GM23338 (cell line): ENCODE measurements around the gene GPR87. TPM values are rescaled to one million over a fixed set of nuclear protein-coding genes. Genes with fewer than 3 reads are reported as not detected.

Experiments
- ATAC-seq: fragments of 200-7000 bp; cut with Tn5 transposase; 3 replicates; pipeline ENCODE4 v1.9.1; 2020
- DNase-seq: peaks from one replicate; pipeline ENCODE4 v3.0.0-alpha.2; 2015; ENCODE audit warnings: low spot score
- H2AFZ ChIP-seq: fragments of 200-600 bp; sonication (generic); 2 replicates; pipeline ENCODE4 v1.8.0; 2016; ENCODE audit warnings: antibody characterized with exemption, mild to moderate bottlenecking, moderate library complexity
- H3F3A ChIP-seq: fragments of 200-600 bp; sonication (generic); replicated peaks from 2 replicates; pipeline ENCODE4 v1.8.0; 2017; ENCODE audit warnings: antibody characterized with exemption, mixed run types, low read depth
- H3K27ac ChIP-seq: fragments of 200-600 bp; sonication (generic); 2 replicates; pipeline ENCODE4 v1.6.1; 2016; ENCODE audit warnings: low read depth
- H3K27me3 ChIP-seq: fragments of 200-600 bp; sonication (generic); 2 replicates; pipeline ENCODE4 v1.8.0; 2016; ENCODE audit warnings: mild to moderate bottlenecking, mixed run types, moderate library complexity; ENCODE audit not compliant: insufficient read depth
- H3K36me3 ChIP-seq: fragments of 200-600 bp; sonication (generic); 2 replicates; pipeline ENCODE4 v1.8.0; 2016; ENCODE audit warnings: mild to moderate bottlenecking; ENCODE audit not compliant: insufficient read depth
- H3K4me1 ChIP-seq: fragments of 200-600 bp; sonication (generic); 2 replicates; pipeline ENCODE4 v1.8.0; 2016; ENCODE audit warnings: mild to moderate bottlenecking, moderate library complexity; ENCODE audit not compliant: insufficient read depth
- H3K4me2 ChIP-seq: fragments of 200-600 bp; sonication (generic); 2 replicates; pipeline ENCODE4 v1.7.1; 2017; ENCODE audit warnings: mixed run types
- H3K4me3 ChIP-seq: fragments of 200-600 bp; sonication (generic); 2 replicates; pipeline ENCODE4 v1.6.1; 2016; ENCODE audit warnings: mixed run types
- H3K79me2 ChIP-seq: fragments of 200-600 bp; sonication (generic); replicated peaks from 2 replicates; pipeline ENCODE4 v1.8.0; 2017; ENCODE audit warnings: mild to moderate bottlenecking; ENCODE audit not compliant: insufficient read depth
- H3K9me2 ChIP-seq: fragments of 200-600 bp; sonication (generic); 2 replicates; pipeline ENCODE4 v1.8.0; 2017; ENCODE audit not compliant: insufficient read depth
- H4K20me1 ChIP-seq: fragments of 200-600 bp; sonication (generic); replicated peaks from 2 replicates; pipeline ENCODE4 v1.8.0; 2017; ENCODE audit warnings: mild to moderate bottlenecking; ENCODE audit not compliant: insufficient read depth
- H3K27ac Mint-ChIP-seq: 2 replicates; pipeline ENCODE4 v1.8.0; 2020; ENCODE audit warnings: inconsistent platforms, mild to moderate bottlenecking, moderate library complexity, mixed read lengths
- H3K27me3 Mint-ChIP-seq: 3 replicates; pipeline ENCODE4 v1.8.0; 2022; ENCODE audit warnings: low read depth, mild to moderate bottlenecking, moderate library complexity, mixed read lengths, inconsistent platforms; ENCODE audit not compliant: insufficient read depth, poor library complexity
- H3K36me3 Mint-ChIP-seq: 3 replicates; pipeline ENCODE4 v1.8.0; 2021; ENCODE audit warnings: low read depth, mild to moderate bottlenecking, inconsistent platforms, moderate library complexity, mixed read lengths
- H3K4me1 Mint-ChIP-seq: 3 replicates; pipeline ENCODE4 v1.8.0; 2020; ENCODE audit warnings: mild to moderate bottlenecking, inconsistent platforms, mixed read lengths
- H3K4me3 Mint-ChIP-seq: 3 replicates; pipeline ENCODE4 v1.8.0; 2021; ENCODE audit warnings: moderate library complexity, mild to moderate bottlenecking, inconsistent platforms, mixed read lengths
- H3K9me3 Mint-ChIP-seq: 3 replicates; pipeline ENCODE4 v1.8.0; 2020; ENCODE audit warnings: moderate library complexity, mild to moderate bottlenecking, inconsistent platforms, mixed read lengths
- CTCF ChIP-seq, 2 experiments: fragments of 200-600 bp in 1 of 2; sonication (generic) in 1 of 2; conservative IDR thresholded peaks; 2 replicates each; pipeline versions ENCODE4 v1.5.1 to v1.6.1; 2016 to 2017; ENCODE audit warnings: antibody characterized with exemption in 2 of 2, low read depth in 2 of 2, mild to moderate bottlenecking in 2 of 2, moderate library complexity in 1 of 2
- ETS1 ChIP-seq: IDR thresholded peaks from 2 replicates; pipeline ENCODE4 v1.6.1; 2016; ENCODE audit warnings: antibody characterized with exemption
- NANOG ChIP-seq: IDR thresholded peaks from 2 replicates; pipeline ENCODE4 v1.6.1; 2016; ENCODE audit warnings: antibody characterized with exemption, borderline replicate concordance
- REST ChIP-seq: IDR thresholded peaks from one replicate; pipeline ENCODE4 v1.6.1; 2018; ENCODE audit warnings: antibody characterized with exemption; ENCODE audit not compliant: unreplicated experiment
- STAT1 ChIP-seq: IDR thresholded peaks from one replicate; pipeline ENCODE4 v1.6.1; 2016; ENCODE audit warnings: antibody characterized with exemption; ENCODE audit not compliant: unreplicated experiment
- ZNF462 ChIP-seq: fragments of 250-450 bp; sonication (Bioruptor Pico); IDR thresholded peaks from 2 replicates; pipeline ENCODE4 v1.5.0; 2020; ENCODE audit warnings: mild to moderate bottlenecking, moderate library complexity
- polyA plus RNA-seq: library from polyadenylated mRNA; unstranded; fragments of >200 nt; fragmentation: Nextera tagmentation; extraction: Ambion mirVana; gene quantifications from 2 replicates; pipeline ENCODE4 v1.2.1, GENCODE V29; 2016
- total RNA-seq: library from RNA; depleted of rRNA; stranded (reverse); fragments of >200 nt; shearing (Covaris generic); gene quantifications from 2 replicates; pipeline ENCODE4 v1.2.3, GENCODE V29; 2014

The GPR87 gene
- total and polyA plus RNA-seq, 2 experiments from 2014 or later = 0.21 TPM; not detected in 1

- TF ChIP-seq ZNF462 (no peak), NANOG (no peak), REST (no peak)
Observed at GRCh38 chr3:151331696-151332095, 15.1 kb upstream of the GPR87 start (continued).

GRCh38 chr3:151330899-151331298 is 14.3 kb upstream of the GPR87 start:
- Histone ChIP-seq H4K20me1 (no peaks in the 10 kb centered on the region), H3F3A (no peaks in the 10 kb centered on the region), H3K79me2 (no peaks in the 10 kb centered on the region), H3K36me3 (no peaks in the 10 kb centered on the region), H3K4me1 (no peaks in the 10 kb centered on the region; the same call in 1 of the 2 replicates), H3K4me2 (no peak overlapping the region), H3K4me3 (no peak overlapping the region), H3K27ac (no peak overlapping the region), H3K9me2 (no peaks in the 10 kb centered on the region; the same call in 1 of the 2 replicates), H3K27me3 (no peaks in the 10 kb centered on the region), H2AFZ (no peak overlapping the region)
- DNase-seq (no peak), ATAC-seq (no peak)
- no peaks in the 10 kb centered on the region for H3K36me3 Mint-ChIP-seq
- no peak overlapping the region for H3K4me3 Mint-ChIP-seq
- H3K4me1 Mint-ChIP-seq = peaks cover 15% of the 10 kb centered on the region
- no peaks in the 10 kb centered on the region for H3K9me3 Mint-ChIP-seq
- H3K27ac Mint-ChIP-seq = no peak overlapping the region
- H3K27me3 Mint-ChIP-seq = no peaks in the 10 kb centered on the region
- TF ChIP-seq CTCF (conservative IDR thresholded peaks at IDR 0.05; ENCODE audit: low read depth in 2 of 2) = no peak
- TF ChIP-seq STAT1 = no peak
- TF ChIP-seq REST = no peak
- TF ChIP-seq ETS1 = no peak
- TF ChIP-seq NANOG = no peak
